GM15510 (cell line): ENCODE data around the gene FBXW11.

Source experiments
- POLR2A ChIP-seq: IDR thresholded peaks from 3 replicates; pipeline ENCODE4 v1.6.1; 2011; ENCODE audit warnings: borderline replicate concordance; ENCODE audit not compliant: insufficient read length; ENCODE audit errors: extremely low read depth

FBXW11 gene

DNA sequence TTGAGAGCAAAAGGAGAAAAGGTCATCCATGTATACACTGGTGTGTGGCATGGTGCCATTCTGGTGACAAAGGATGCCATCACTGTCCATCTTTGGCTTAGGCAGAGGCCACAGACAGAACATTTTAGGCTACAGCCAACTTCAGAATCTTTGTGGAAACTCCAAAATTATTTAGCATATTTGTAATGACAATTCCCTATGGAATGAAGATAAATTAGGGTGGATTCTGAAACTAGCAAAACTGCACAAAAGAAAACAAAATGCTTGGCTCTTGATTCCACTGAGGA is 92.5 kb downstream of the FBXW11 start:
- TF ChIP-seq POLR2A = no peak

DNA sequence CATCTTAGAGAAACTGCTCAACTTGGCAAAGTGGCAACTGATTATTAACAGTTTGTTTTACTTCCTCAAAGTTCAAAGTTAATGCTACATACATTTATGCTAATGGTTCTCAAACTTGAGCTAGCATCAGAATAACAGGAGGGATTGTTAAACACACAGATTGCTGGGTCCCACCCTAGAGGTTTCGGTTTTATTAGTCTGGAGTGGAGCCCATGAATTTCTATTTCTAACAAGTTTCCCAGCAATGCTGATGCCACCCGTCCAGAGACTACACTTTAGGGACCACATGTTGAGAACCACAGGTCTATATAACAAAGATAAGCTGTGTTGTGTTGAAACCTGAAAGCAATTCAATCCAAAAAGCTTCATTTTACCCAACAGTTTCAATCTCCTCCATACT is 95.3 kb downstream of the FBXW11 start:
- TF ChIP-seq POLR2A = no peak

DNA sequence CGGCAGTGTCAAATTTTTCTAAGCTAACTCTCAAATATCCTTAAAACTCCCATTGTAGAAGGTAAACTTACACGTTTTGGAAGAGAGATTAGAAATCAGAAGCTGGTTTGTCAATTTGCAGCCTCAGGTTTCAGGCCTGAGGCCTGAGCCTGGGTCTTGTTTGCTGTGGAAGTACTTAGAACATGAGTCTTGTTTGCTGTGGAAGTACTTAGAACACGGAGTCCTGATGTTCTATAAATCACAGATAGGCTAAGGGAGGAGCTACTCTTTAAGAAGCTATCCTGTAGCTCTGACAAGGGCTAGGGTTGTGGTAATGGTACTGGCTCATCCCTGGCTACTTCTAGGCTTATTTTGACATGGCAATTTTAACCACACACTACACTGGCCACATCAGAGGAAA is 97.8 kb downstream of the FBXW11 start:
- no peak for TF ChIP-seq POLR2A

DNA sequence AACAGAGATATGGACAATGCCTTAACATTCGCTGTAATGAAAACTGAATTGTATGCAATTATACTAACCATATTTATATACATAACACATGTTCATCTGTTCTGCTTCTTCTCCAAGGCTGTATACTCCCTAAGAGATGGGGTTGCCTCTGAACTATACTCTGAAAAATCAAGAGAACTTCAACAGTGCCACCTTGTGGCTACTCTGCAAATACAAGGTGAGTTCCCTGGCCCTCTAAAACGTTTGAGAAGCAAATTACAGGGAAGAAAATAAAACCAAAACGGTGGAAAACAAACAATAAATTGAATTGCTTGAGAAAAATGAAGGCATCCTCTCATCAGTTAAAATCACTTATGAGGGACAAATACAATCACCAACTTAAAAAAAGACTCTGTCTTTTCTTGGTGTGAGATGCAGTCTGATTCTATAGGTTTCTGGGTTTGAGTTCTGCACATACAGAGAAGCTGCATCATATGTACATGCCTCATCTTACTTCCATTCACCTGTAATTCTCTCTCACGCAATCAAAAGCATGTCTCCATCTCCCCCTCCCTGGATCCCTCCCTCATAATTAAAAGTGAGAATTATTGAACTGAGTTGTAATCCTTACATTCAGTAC is 98.6 kb downstream of the FBXW11 start:
- no peak for TF ChIP-seq POLR2A

DNA sequence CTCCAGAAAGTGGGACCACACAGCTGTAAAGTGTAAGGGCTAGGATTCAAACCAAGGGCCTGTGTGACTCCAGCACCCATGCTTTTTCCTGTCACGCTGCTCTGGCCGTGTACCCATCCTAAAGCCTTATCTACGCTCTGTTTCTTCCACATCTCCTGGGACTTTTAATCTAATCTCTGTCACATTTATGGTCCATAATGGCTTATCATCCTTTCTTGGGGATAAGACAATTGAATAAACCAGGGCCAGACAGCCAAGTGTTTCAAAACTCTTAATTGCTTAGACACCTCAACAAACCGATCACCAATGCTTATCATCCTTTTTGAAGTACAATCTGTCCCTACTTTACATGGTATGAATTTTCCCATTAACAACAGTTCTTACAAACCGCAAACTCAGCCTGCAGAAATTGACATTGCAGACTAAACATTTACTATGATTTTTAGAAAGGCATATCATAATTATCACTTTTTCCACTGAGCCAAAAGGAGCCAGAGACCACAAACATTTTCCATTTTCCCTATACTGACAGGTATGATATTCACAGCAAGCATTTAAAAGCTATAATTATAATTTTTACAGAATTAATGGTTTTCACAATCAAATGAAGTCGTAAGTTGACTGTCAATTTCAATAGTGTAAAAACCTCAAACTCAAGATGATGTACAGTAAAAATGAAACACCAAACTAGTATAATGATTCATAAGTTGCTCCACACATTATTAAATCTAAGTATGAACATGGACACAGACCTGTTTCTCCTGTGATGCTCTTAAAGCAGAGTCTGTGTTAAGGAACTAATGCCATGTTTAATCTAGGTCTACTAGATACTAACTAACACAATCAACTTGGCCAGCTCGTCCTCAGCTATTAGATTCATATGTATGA is 99.5 kb downstream of the FBXW11 start:
- no peak for TF ChIP-seq POLR2A

DNA sequence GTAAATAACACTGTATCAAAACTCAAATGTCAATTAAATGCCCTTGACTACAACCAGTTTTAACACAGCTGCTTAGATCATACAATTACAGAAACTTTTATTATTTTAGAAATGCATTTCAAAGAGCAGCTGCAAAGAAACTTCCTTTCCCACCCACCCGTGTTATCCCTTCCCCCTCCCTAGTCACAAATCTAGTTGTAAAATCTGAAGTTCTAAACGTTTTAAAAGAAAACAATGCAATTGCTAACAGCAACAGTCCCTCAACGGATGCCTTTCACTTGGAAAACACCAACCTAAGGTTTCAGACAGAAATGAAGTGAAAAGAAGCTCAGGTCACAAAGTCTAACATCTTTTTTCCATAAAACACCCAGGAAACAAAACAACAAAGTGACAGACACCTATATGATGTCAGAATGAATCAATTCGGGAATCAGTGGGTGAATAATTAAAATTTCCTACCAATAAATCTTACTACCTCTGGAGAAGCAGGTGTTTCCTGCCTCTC is 100.3 kb downstream of the FBXW11 start:
- no peak for TF ChIP-seq POLR2A

DNA sequence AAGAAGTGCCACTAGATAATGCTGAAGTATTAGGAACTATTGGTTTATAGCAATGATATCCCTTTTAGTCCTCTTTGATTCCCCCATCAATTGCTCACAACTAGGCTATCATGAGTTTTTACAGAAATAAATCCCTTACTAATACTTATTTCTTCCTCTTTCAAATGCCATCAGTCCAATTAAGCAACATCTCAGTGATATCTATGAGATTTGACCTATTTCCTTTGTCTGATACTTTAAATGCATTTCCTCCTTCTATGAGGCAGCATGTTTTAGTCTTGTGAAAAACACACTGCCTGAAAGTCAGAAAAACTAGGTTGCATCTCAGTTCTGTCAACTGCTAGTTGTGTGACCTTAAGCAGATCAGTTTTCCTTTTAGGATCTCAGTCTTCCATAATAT is 101.6 kb downstream of the FBXW11 start:
- no peak for TF ChIP-seq POLR2A

DNA sequence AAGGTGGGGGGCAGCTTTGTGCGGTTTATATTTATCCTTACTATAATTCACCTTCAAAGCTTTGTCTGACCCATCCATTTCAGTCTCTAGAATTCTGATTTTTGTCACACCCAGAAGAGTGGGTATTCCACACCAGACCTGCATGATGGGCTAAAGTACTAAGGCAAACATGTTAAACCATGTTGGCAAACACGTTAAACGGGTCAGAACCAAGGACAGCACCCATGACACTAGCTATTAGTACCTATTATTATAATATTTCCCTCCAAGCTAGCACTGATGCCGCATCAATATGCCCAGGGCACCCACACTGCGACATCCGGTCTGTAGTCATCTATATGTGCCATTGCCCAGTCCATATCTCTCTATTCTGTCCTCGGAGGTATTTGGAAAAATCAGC is 104.7 kb downstream of the FBXW11 start:
- no peak for TF ChIP-seq POLR2A

DNA sequence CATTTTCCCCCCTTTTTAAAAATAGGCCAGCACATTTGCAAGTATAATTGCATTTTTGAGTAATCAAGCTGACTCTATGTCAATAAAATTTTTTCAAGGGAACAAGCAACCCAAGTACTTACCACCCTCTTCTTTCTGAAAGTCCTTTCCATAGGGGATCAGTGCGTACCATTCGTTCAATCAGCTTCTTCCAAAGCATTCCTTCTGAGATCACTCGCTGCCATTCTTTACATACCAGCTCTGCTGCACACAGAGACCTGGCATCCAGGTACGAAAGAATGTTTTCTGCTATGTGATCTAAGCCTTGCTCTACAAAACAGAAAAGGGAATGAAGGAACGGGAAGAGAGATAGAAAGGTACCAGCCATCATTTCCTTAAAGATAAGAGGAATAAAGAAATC is 106.6 kb downstream of the FBXW11 start:
- no peak for TF ChIP-seq POLR2A

DNA sequence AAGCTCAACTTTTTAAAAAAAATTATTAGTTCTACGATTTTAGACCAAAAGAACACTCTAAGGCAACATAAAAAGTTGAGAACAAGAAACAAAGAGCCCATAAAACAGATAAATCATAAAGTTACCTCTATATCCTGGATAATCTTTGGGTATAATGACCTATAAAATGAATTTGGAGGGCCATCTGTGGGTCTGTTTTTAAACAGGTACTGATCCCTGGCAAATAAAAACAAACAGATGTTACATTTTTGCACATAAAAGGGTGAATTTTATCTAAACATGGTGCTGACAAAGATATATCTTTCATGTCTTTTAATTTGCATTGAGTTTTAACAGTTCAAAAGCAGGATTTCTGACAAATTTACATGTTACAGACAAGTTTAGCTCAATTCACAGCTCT is 107.6 kb downstream of the FBXW11 start:
- no peak for TF ChIP-seq POLR2A

DNA sequence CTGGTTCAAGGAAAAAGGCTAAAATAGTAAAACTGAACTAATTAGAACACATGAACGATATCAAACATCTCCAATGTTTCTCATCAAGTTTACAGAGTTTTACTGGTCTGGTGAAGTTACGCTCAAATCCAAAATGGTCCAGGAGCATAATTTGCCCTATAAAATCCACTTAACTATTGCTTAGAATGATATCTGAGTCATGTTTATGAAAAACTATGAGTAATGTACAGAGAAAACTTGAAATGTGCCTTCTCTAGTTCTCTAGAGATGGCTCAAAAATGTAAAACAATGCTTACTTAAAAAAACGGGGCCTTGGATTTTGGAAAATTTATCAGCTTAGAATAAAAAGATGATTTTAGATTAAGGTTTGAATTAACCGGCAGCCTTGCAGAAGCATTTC is 108.1 kb downstream of the FBXW11 start:
- TF ChIP-seq POLR2A = no peak

DNA sequence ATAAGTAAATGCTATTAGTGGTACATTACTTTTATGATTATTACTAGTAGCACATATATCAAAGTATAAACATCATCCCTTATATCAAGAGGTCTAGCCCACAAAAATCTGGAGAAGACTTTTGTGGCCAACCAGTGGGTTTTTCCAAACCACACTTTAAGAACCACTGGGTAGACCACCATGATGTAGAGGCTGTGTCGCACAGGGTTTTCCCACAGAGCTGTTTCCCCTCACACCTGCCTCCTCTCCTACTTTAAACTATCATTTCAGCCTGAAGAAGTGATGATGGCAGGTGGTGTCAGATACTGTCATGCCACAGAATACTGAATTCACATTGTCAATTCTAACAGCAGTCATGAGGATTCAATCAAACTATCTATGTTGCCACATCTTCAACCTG is 109.2 kb downstream of the FBXW11 start:
- no peak for TF ChIP-seq POLR2A

DNA sequence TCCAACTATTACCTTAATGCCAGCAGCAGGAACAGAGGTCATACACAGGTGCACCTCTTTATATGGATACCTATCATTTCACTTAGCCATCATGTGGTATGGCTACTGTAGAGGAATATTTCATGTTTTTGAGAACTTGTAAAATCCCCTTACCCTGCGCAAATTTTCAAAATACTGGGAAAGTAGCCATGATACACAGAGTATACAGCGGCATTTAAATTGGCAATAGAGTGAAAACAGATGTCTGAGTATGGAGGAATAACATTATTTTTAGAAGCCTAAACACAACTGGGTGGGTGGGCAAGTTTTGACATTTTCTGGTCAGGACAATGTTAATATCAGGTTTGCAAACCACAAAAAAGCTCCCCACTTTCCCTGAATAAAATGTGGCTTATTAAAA is 111.4 kb downstream of the FBXW11 start:
- TF ChIP-seq POLR2A = no peak

DNA sequence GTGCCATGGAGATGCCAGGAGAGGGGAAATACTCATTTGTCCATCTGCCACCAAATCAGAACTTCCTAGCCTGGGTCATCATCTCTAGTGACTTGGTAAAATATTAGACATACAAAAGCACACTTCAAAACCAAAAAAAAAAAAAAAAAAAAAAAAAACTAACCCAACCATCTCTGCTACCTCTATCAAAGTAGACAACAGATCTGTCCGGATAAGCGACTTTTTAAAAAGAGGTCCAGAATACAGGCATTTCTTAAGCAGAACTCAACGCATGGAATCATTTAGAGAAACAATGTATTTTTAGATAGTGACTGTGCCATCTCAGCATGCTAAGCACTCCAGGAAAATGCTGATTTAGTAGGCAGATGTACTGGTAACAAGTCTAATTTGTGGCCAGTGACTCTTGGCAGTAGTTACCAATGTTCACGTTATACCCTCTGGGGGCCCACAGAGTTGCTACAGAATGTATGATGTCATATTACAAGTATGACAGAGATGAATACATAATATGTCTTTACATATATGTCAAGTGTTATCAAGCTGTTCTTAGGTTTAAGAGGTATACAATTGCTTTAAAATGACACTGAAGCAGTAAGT is 113.0 kb downstream of the FBXW11 start:
- no peak for TF ChIP-seq POLR2A

DNA sequence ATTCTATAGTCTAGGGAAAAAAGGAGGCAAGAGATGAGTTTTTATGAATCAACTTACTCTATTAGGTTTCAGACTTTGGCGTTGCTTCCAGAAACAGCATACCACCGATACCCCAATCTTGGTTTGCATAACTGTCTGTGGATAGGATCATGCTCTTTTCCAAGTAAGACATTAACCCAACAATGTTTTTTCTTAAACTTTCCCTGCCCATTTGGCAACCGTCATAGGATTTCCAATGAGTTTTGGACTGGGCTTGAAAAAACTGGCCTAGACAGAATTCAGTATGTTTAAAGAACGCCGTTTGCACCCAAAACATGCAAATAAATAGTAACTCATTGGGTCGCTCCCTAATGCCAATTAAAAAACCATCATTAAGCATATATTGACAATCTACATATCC is 114.8 kb downstream of the FBXW11 start:
- TF ChIP-seq POLR2A = no peak

DNA sequence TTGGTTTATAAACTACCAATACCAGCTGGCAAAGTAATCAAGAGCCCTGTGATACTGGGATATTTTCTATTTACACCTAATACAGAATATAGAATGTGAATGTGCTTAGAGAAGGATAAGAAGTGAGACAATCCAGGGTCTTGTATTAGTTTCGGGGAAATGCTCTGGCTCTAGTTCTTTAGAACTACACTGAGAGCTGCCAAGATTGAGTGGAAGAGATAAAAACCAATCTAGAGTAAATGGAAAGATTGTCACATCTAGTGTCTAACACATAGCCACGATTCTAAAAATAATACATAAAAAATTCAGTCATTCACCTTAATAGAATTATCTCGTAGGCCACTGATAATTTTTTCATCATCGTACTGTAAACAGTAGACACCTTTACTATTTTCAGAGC is 115.3 kb downstream of the FBXW11 start:
- no peak for TF ChIP-seq POLR2A
